Measurements from ENCODE around the gene GLI1. TPM values are rescaled to one million over a fixed set of nuclear protein-coding genes. Genes with fewer than 3 reads are reported as not detected.

Gene GLI1
- total and polyA plus RNA-seq, 8 donors: 1.9 to 38.3 (median 30.0) TPM

- DNase-seq (peak in 3 of 4 donors; percentile 58 to 81 (median 61)), ATAC-seq (peak; percentile 2)
- Histone ChIP-seq H3K4me3 (peak overlapping the region in 1 of 2 donors; percentile 95), H3K27me3 (no peaks in the 10 kb centered on the region), H3K9me3 (no peaks in the 10 kb centered on the region), H3K27ac (peak overlapping the region; percentile 95 to 97), H3K4me1 (peaks cover 45 to 74% of the 10 kb centered on the region in 2 donors), H3K36me3 (peaks cover 0 to 48% of the 10 kb centered on the region in 2 donors)
- TF ChIP-seq CTCF (IDR thresholded peaks at IDR 0.05): no peak
- intact Hi-C loops (cut with DNase I): no loop called here
These were observed 62.0 kb downstream of the GLI1 start for GRCh38 chr12:57521525-57522010.

Small RNA genes within 50 kb of the gene (microRNA-seq; reads per million reads assigned to microRNA genes)
- gene MIR616 (0.82 to 2.7 reads per million in 2 donors), gene MIR6758 (0.14 to 0.17 reads per million in 2 donors)

Other genes starting within 250 kb of the GLI1 start
- 1 to 10 TPM in 1 of 2 donors, under 1 TPM in 1; 0.93 to 1.0 TPM for gene NXPH4, start 243.0 kb upstream of the GLI1 start, total RNA-seq
- gene NXPH4, start 243.0 kb upstream of the GLI1 start, polyA plus RNA-seq (ENCODE audit: insufficient read length in 6 of 6): 1 to 10 TPM in 4 of 6 donors, under 1 TPM in 2; 0.67 to 1.7 (median 1.4) TPM
- gene SHMT2, start 230.1 kb upstream of the GLI1 start, total RNA-seq: 100 to 1,000 TPM in 1 of 2 donors, 10 to 100 TPM in 1; 64.7 to 116 TPM
- 10 to 100 TPM; 65.8 to 82.4 (median 75.6) TPM for gene SHMT2, start 230.1 kb upstream of the GLI1 start, polyA plus RNA-seq (ENCODE audit: insufficient read length in 6 of 6)
- gene STAC3, start 208.6 kb upstream of the GLI1 start, total RNA-seq: 1 to 10 TPM; 3.4 to 5.0 TPM
- 1 to 10 TPM; 2.9 to 5.1 (median 3.4) TPM for gene STAC3, start 208.6 kb upstream of the GLI1 start, polyA plus RNA-seq (ENCODE audit: insufficient read length in 6 of 6)
- 10 to 100 TPM; 52.4 to 62.5 TPM for gene R3HDM2, start 28.7 kb upstream of the GLI1 start, total RNA-seq
- gene R3HDM2, start 28.7 kb upstream of the GLI1 start, polyA plus RNA-seq (ENCODE audit: insufficient read length in 6 of 6): 10 to 100 TPM; 66.5 to 92.3 (median 83.8) TPM
- gene INHBC, start 25.0 kb upstream of the GLI1 start, total RNA-seq: not detected
- under 1 TPM in 5 of 6 donors, not detected in 1; 0.16 to 0.29 (median 0.24) TPM for gene INHBC, start 25.0 kb upstream of the GLI1 start, polyA plus RNA-seq (ENCODE audit: insufficient read length in 6 of 6)
- gene INHBE, start 4.5 kb upstream of the GLI1 start, total RNA-seq: under 1 TPM in 1 of 2 donors, not detected in 1; 0.52 TPM
- 1 to 10 TPM in 2 of 6 donors, under 1 TPM in 4; 0.58 to 1.4 (median 0.78) TPM for gene INHBE, start 4.5 kb upstream of the GLI1 start, polyA plus RNA-seq (ENCODE audit: insufficient read length in 6 of 6)
- 100 to 1,000 TPM in 1 of 2 donors, 10 to 100 TPM in 1; 24.2 to 125 TPM for gene ARHGAP9, start 20.1 kb downstream of the GLI1 start, total RNA-seq
- 1 to 10 TPM; 4.4 to 6.4 (median 5.2) TPM for gene ARHGAP9, start 20.1 kb downstream of the GLI1 start, polyA plus RNA-seq (ENCODE audit: insufficient read length in 6 of 6)
- 100 to 1,000 TPM; 113 to 168 TPM for gene MARS1, start 28.3 kb downstream of the GLI1 start, total RNA-seq
- 100 to 1,000 TPM in 3 of 6 donors, 10 to 100 TPM in 3; 92.5 to 153 (median 103) TPM for gene MARS1, start 28.3 kb downstream of the GLI1 start, polyA plus RNA-seq (ENCODE audit: insufficient read length in 6 of 6)
- 10 to 100 TPM; 18.3 to 27.2 TPM for gene DDIT3, start 60.7 kb downstream of the GLI1 start, total RNA-seq
- 10 to 100 TPM; 16.4 to 29.4 (median 19.3) TPM for gene DDIT3, start 60.7 kb downstream of the GLI1 start, polyA plus RNA-seq (ENCODE audit: insufficient read length in 6 of 6)
- 100 to 1,000 TPM in 1 of 2 donors, 10 to 100 TPM in 1; 69.1 to 111 TPM for gene MBD6, start 63.0 kb downstream of the GLI1 start, total RNA-seq
- gene MBD6, start 63.0 kb downstream of the GLI1 start, polyA plus RNA-seq (ENCODE audit: insufficient read length in 6 of 6): 10 to 100 TPM; 61.3 to 84.6 (median 73.2) TPM
- gene DCTN2, start 87.4 kb downstream of the GLI1 start, total RNA-seq: 100 to 1,000 TPM; 104 to 111 TPM
- gene DCTN2, start 87.4 kb downstream of the GLI1 start, polyA plus RNA-seq (ENCODE audit: insufficient read length in 6 of 6): 100 to 1,000 TPM; 150 to 162 (median 156) TPM
- under 1 TPM; 0.38 to 0.50 TPM for gene KIF5A, start 90.3 kb downstream of the GLI1 start, total RNA-seq
- 1 to 10 TPM; 4.3 to 6.5 (median 5.4) TPM for gene KIF5A, start 90.3 kb downstream of the GLI1 start, polyA plus RNA-seq (ENCODE audit: insufficient read length in 6 of 6)
- gene PIP4K2C, start 131.4 kb downstream of the GLI1 start, total RNA-seq: 10 to 100 TPM; 43.4 to 44.1 TPM
- gene PIP4K2C, start 131.4 kb downstream of the GLI1 start, polyA plus RNA-seq (ENCODE audit: insufficient read length in 6 of 6): 10 to 100 TPM; 17.0 to 22.2 (median 21.3) TPM
- gene DTX3, start 145.0 kb downstream of the GLI1 start, total RNA-seq: 10 to 100 TPM; 20.1 to 30.4 TPM
- 10 to 100 TPM; 51.3 to 64.8 (median 57.2) TPM for gene DTX3, start 145.0 kb downstream of the GLI1 start, polyA plus RNA-seq (ENCODE audit: insufficient read length in 6 of 6)
- gene ARHGEF25, start 151.7 kb downstream of the GLI1 start, total RNA-seq: 10 to 100 TPM; 16.5 to 20.0 TPM
- 10 to 100 TPM; 45.1 to 53.4 (median 46.4) TPM for gene ARHGEF25, start 151.7 kb downstream of the GLI1 start, polyA plus RNA-seq (ENCODE audit: insufficient read length in 6 of 6)
- gene B4GALNT1, start 173.4 kb downstream of the GLI1 start, total RNA-seq: 1 to 10 TPM; 2.0 to 3.8 TPM
- 1 to 10 TPM in 5 of 6 donors, under 1 TPM in 1; 0.78 to 1.8 (median 1.3) TPM for gene B4GALNT1, start 173.4 kb downstream of the GLI1 start, polyA plus RNA-seq (ENCODE audit: insufficient read length in 6 of 6)
- gene OS9, start 234.3 kb downstream of the GLI1 start, total RNA-seq: 100 to 1,000 TPM; 282 to 321 TPM
- 100 to 1,000 TPM; 200 to 228 (median 219) TPM for gene OS9, start 234.3 kb downstream of the GLI1 start, polyA plus RNA-seq (ENCODE audit: insufficient read length in 6 of 6)

Data from left lung (tissue), 10 donors.